Adrenal gland (tissue), 12 donors: ENCODE results near the gene NCOA5. TPM values are rescaled to one million over a fixed set of nuclear protein-coding genes. Genes with fewer than 3 reads are reported as not detected.
A peak's percentile ranks its signal among the peaks of the same experiment; 100 is the strongest.

Experiments used
- DNase-seq, 7 donors: peaks; one replicate each; pipeline ENCODE4 v3.0.0-alpha.2; 2019 to 2020
- H3K27ac ChIP-seq, 5 donors: fragments of 200-600 bp; sonication (generic) in 4 of 5; 1 replicate in 3 of 5; 2 replicates in 2 of 5; pipeline versions ENCODE4 v1.5.1 to v1.8.0; 2016 to 2020; ENCODE audit warnings: mild to moderate bottlenecking in 1 of 5
- H3K27me3 ChIP-seq: fragments of 200-600 bp; 2 replicates; pipeline ENCODE4 v1.8.0; 2021
- H3K36me3 ChIP-seq, 2 donors: fragments of 200-600 bp; replicated peaks in 1 of 2; 1 replicate in 1 of 2; 2 replicates in 1 of 2; pipeline versions ENCODE4 v1.5.1 to v1.8.0; 2018 to 2022
- H3K4me1 ChIP-seq, 2 donors: fragments of 200-600 bp; replicated peaks in 1 of 2; 1 replicate in 1 of 2; 2 replicates in 1 of 2; pipeline versions ENCODE4 v1.5.1 to v1.8.0; 2018 to 2021
- H3K4me3 ChIP-seq, 4 donors: fragments of 200-600 bp; sonication (generic) in 3 of 4; one replicate each; pipeline ENCODE4 v1.5.1; 2016 to 2018
- H3K9me3 ChIP-seq, 3 donors: fragments of 200-600 bp; sonication (generic) in 1 of 3; replicated peaks in 1 of 3; 1 replicate in 2 of 3; 2 replicates in 1 of 3; pipeline versions ENCODE4 v1.5.1 to v1.8.0; 2016 to 2021
- CTCF ChIP-seq, 6 experiments: fragments of 450-650 bp in 4 of 6; fragments of 200-600 bp in 2 of 6; sonication (generic) in 1 of 6; IDR thresholded peaks; 1 replicate in 5 of 6; 2 replicates in 1 of 6; pipeline versions ENCODE4 v1.5.1 to v1.8.0; 2016 to 2021; ENCODE audit warnings: antibody characterized with exemption in 6 of 6, mild to moderate bottlenecking in 2 of 6, moderate library complexity in 1 of 6
- POLR2A ChIP-seq, 2 donors: fragments of 450-650 bp; IDR thresholded peaks; one replicate each; pipeline ENCODE4 v1.6.1; 2017; ENCODE audit warnings: antibody characterized with exemption in 2 of 2, mild to moderate bottlenecking in 2 of 2, moderate library complexity in 1 of 2
- WGBS, 4 donors: extraction: QIAGEN DNeasy Blood & Tissue Kit in 2 of 4; methylation state at CpG; one replicate each; pipeline versions ENCODE4 v1.1.5 to v1.1.7; 2013 to 2017; 5-methylcytosine and 5-hydroxymethylcytosine counted together
- intact Hi-C, 2 donors: fragments of 100-400 bp; cut with DNase I; formaldehyde crosslinking; loops; one replicate each; pipeline versions ENCODE4 v1.14.1 to v1.15.0; 2022 to 2023
- polyA plus RNA-seq, 3 donors: library from polyadenylated mRNA; stranded (reverse); fragments of 200-250 nt in 2 of 3; fragments of 350-450 nt in 1 of 3; fragmentation: Illumina TruSeq in 1 of 3; extraction: RNeasy Lipid Tissue Mini Kit (QIAGEN cat#74804) in 1 of 3; gene quantifications; one replicate each; pipeline ENCODE4 v1.2.3, GENCODE V29; 2013 to 2014
- total RNA-seq, 9 donors: library from RNA; depleted of rRNA in 4 of 9; stranded (reverse); fragments of >200 nt in 4 of 9; fragments of 120-200 nt in 1 of 9; fragmentation: NEBNext Ultra II Directional in 1 of 9; extraction: Animal tissue kit (Norgen Biotek cat#: 25700) in 1 of 9; gene quantifications; one replicate each; pipeline versions ENCODE4 v1.1.0 to v1.2.4, GENCODE V29; 2013 to 2023
- donor health status: healthy with polysubstance abuse.
- donor health status: Bipolar disorder and iron deficiency.
- donor health status: DM: yes; HTN: yes; CAD: no.
- donor health status: DM: no; HTN: no; CAD: no.
- donor health status: DM: no; HTN: no; CAD: no.
- donor health status: DM: yes; HTN: yes; CAD: no.

NCOA5 gene
- total and polyA plus RNA-seq, 12 donors = 17.8 to 44.8 (median 24.7) TPM

GRCh38 chr20:46131396-46131795 lies 41.6 kb upstream of the NCOA5 start:
- Histone ChIP-seq H3K4me1 (no peaks in the 10 kb centered on the region), H3K9me3 (no peaks in the 10 kb centered on the region), H3K36me3 (no peaks in the 10 kb centered on the region), H3K27ac (no peak overlapping the region), H3K27me3 (peaks cover 9% of the 10 kb centered on the region), H3K4me3 (no peak overlapping the region)
- intact Hi-C loops = loop anchor here in 1 of 2 donors (5.0 kb wide), 2 partner anchors 41 to 216 kb away; no protein-coding TSS in a partner anchor
- no peak for DNase-seq
- no peak for TF ChIP-seq POLR2A (IDR thresholded peaks at IDR 0.05)
- no peak for TF ChIP-seq CTCF (IDR thresholded peaks at IDR 0.05)
- 26 to 40% (median 33%) methylated on average over 6 of the region's 6 CpGs for WGBS, 4 donors

DNA sequence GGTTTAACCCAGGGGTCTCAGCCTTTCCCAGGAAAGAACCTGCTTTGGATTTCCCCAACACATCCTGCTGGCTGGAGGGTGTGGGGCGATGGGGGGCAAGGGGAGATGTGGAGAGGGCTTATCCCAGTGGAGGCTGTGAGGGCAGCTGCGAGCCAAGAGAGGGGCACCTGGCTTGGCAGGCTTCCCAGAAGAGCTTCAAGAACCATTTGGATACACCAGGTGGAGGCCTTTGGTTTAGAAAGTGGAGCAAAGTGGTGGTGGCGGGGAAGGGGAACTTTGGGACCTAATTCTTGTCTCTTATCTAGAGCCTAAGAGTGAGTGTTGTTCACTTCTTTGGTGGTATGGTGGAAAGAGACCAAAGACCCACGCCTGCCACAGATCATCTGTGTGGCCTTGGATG lies 40.8 kb upstream of the NCOA5 start:
- no peak for DNase-seq
- no peak overlapping the region for H3K4me3 ChIP-seq
- no peak overlapping the region for H3K27ac ChIP-seq
- intact Hi-C loops = loop anchor here in 1 of 2 donors (5.0 kb wide), 2 partner anchors 42 to 217 kb away; no protein-coding TSS in a partner anchor
- peaks cover 9% of the 10 kb centered on the region for H3K27me3 ChIP-seq
- WGBS, 4 donors = 46 to 61% (median 58%) methylated on average over 4 of the region's 4 CpGs
- no peaks in the 10 kb centered on the region for H3K9me3 ChIP-seq
- no peaks in the 10 kb centered on the region for H3K36me3 ChIP-seq
- H3K4me1 ChIP-seq = no peaks in the 10 kb centered on the region
- no peak for TF ChIP-seq POLR2A (IDR thresholded peaks at IDR 0.05)
- no peak for TF ChIP-seq CTCF (IDR thresholded peaks at IDR 0.05)

DNA sequence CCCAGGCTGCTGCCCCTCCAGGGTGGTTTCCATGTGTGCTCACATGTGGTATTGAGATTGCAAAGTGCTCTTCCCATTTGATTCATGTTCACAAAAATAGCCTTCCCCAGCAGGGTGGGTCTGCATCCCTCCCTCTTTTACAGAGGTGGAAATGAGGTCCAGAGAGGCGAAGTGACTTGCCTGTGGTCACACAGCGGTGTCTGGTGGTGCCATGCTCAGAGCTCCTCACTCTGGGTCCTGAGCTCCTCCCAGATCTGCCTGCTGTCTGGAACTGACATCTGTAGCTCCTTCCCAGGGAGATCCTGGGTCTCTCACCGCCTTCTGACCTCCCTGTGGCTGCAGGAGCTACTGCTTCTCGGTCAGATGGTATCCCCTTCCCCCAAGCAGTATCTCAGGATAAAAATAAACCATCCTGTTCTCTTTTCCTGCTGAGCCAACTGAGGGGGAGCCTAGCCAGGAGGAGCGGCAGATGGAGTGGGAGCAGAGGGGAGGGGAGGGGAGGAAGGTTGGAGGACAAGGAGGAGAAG lies 40.3 kb upstream of the NCOA5 start:
- no peak for DNase-seq
- H3K27me3 ChIP-seq = peaks cover 9% of the 10 kb centered on the region
- no peaks in the 10 kb centered on the region for H3K9me3 ChIP-seq
- no peak overlapping the region for H3K27ac ChIP-seq
- no peaks in the 10 kb centered on the region for H3K4me1 ChIP-seq
- no peak for TF ChIP-seq POLR2A (IDR thresholded peaks at IDR 0.05)
- TF ChIP-seq CTCF (IDR thresholded peaks at IDR 0.05) = no peak
- H3K36me3 ChIP-seq = no peaks in the 10 kb centered on the region
- 30 to 35% (median 31%) methylated on average over 5 of the region's 5 CpGs for WGBS, 4 donors
- intact Hi-C loops = loop anchor here (5.0 to 10.0 kb wide), 3 partner anchors 42 to 217 kb away; no protein-coding TSS in a partner anchor
- no peak overlapping the region for H3K4me3 ChIP-seq

DNA sequence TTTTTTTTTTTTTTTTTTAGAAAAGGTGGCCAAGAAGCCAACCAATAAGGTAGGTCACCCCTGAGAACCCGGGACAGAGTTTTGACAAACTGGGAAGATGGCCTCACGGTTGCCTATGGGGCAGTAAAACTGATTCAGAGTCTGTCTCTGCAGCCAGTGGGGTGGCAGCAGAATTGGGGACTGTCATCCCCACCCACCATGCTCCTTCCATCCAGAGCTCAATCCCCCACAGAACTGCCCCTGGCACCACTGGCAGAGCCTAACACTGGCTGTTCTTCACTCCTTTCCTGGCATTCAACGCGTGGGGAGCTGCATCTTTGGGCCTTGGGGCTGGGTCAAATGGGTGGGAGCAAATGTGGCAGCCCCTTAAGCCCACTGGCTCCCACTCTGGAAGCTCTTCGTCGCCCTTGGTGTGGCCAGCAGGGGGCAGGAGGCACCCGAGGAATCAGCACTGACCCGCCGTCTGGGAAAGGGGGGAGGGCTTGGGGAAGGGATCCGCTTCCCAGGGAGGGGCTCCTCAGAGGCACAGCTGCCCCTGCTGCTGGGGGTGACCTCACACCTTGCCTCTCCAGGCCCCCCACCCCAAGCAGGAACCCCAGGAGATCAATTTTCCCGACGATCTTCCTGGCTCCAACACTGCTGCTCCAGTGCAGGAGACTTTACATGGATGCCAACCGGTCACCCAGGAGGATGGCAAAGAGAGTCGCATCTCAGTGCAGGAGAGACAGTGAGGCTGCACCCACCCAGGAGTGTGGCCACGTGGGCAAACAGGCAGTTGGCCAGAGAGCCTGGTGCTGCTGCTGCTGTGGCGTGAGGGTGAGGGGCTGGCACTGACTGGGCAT lies 38.8 kb upstream of the NCOA5 start:
- Histone ChIP-seq H3K4me1 (no peaks in the 10 kb centered on the region), H3K4me3 (no peak overlapping the region), H3K36me3 (peaks cover 0 to 9% of the 10 kb centered on the region in 2 donors), H3K9me3 (no peaks in the 10 kb centered on the region), H3K27ac (no peak overlapping the region), H3K27me3 (peaks cover 9% of the 10 kb centered on the region)
- intact Hi-C loops = loop anchor here in 1 of 2 donors (10.0 kb wide), 1 partner anchor 216 kb away; no protein-coding TSS in a partner anchor
- DNase-seq = peak in 5 of 7 donors; percentile 23 to 44 (median 29)
- WGBS, 4 donors = 28 to 48% (median 37%) methylated on average over 7 to 16 of the region's 16 CpGs
- peak; percentile 40 to 63 (median 56) for TF ChIP-seq CTCF (IDR thresholded peaks at IDR 0.05)
- TF ChIP-seq POLR2A (IDR thresholded peaks at IDR 0.05) = no peak
